Neuronal stem cell (in vitro differentiated cells): ENCODE data around the gene FOXP4.
A peak's percentile ranks its signal among the peaks of the same experiment; 100 is the strongest.

Experiments
- DNase-seq: peaks from one replicate; pipeline ENCODE4 v3.0.0-alpha.2; 2013; ENCODE audit warnings: low spot score
- H2AFZ ChIP-seq: one replicate; pipeline ENCODE4 v1.6.1; 2013; ENCODE audit warnings: mild to moderate bottlenecking, low read length, inconsistent platforms
- H2AK5ac ChIP-seq: 2 replicates; pipeline ENCODE4 v1.6.1; 2013; ENCODE audit warnings: low read depth, mild to moderate bottlenecking, inconsistent platforms, low read length, moderate library complexity, mixed read lengths
- H2BK120ac ChIP-seq: 2 replicates; pipeline ENCODE4 v1.6.1; 2013; ENCODE audit warnings: low read depth, mild to moderate bottlenecking, inconsistent platforms, low read length, moderate library complexity, mixed read lengths
- H2BK12ac ChIP-seq: one replicate; pipeline ENCODE4 v1.6.1; 2013; ENCODE audit warnings: low read length, inconsistent platforms
- H2BK15ac ChIP-seq: 2 replicates; pipeline ENCODE4 v1.6.1; 2013; ENCODE audit warnings: mild to moderate bottlenecking, low read length, inconsistent platforms, mixed read lengths
- H2BK5ac ChIP-seq: one replicate; pipeline ENCODE4 v1.6.1; 2013; ENCODE audit warnings: inconsistent platforms, mild to moderate bottlenecking, low read length, moderate library complexity
- H3K14ac ChIP-seq: one replicate; pipeline ENCODE4 v1.6.1; 2013; ENCODE audit warnings: low read length, inconsistent platforms
- H3K18ac ChIP-seq: 2 replicates; pipeline ENCODE4 v1.6.1; 2013; ENCODE audit warnings: low read length, inconsistent platforms
- H3K23ac ChIP-seq: 2 replicates; pipeline ENCODE4 v1.6.1; 2013; ENCODE audit warnings: low read depth, mild to moderate bottlenecking, mixed read lengths, low read length, inconsistent platforms; ENCODE audit not compliant: poor library complexity
- H3K27ac ChIP-seq: replicated peaks from 3 replicates; pipeline ENCODE4 v1.5.1; 2013; ENCODE audit warnings: low read length, inconsistent platforms
- H3K27me3 ChIP-seq, 3 experiments: 2 replicates each; pipeline ENCODE4 v1.6.1; 2013; ENCODE audit warnings: low read length in 3 of 3, mild to moderate bottlenecking in 2 of 3, inconsistent platforms in 1 of 3, low read depth in 1 of 3, mixed read lengths in 1 of 3, moderate library complexity in 1 of 3; ENCODE audit not compliant: control insufficient read depth in 3 of 3, insufficient read depth in 3 of 3
- H3K36me3 ChIP-seq, 2 donors: replicated peaks in 1 of 2; 2 replicates each; pipeline ENCODE4 v1.6.1; 2013; ENCODE audit warnings: low read length in 2 of 2; ENCODE audit not compliant: control insufficient read depth in 2 of 2, insufficient read depth in 2 of 2
- H3K4ac ChIP-seq: 2 replicates; pipeline ENCODE4 v1.6.1; 2013; ENCODE audit warnings: inconsistent platforms, mild to moderate bottlenecking, low read length, moderate library complexity
- H3K4me1 ChIP-seq, 2 donors: 1 replicate in 1 of 2; 2 replicates in 1 of 2; pipeline ENCODE4 v1.6.1; 2013; ENCODE audit warnings: low read length in 2 of 2, low read depth in 1 of 2; ENCODE audit not compliant: control insufficient read depth in 2 of 2, insufficient read depth in 1 of 2
- H3K4me2 ChIP-seq: one replicate; pipeline ENCODE4 v1.6.1; 2013; ENCODE audit warnings: mild to moderate bottlenecking, low read length, inconsistent platforms; ENCODE audit not compliant: insufficient read depth, poor library complexity, severe bottlenecking
- H3K4me3 ChIP-seq, 2 donors: 2 replicates each; pipeline ENCODE4 v1.5.1; 2013; ENCODE audit warnings: low read length in 2 of 2, mild to moderate bottlenecking in 2 of 2, inconsistent platforms in 1 of 2, moderate library complexity in 1 of 2
- H3K79me1 ChIP-seq: one replicate; pipeline ENCODE4 v1.6.1; 2013; ENCODE audit warnings: low read depth, mild to moderate bottlenecking, inconsistent platforms, low read length, moderate library complexity
- H3K9ac ChIP-seq: one replicate; pipeline ENCODE4 v1.6.1; 2013; ENCODE audit warnings: mild to moderate bottlenecking, low read depth, low read length, inconsistent platforms; ENCODE audit not compliant: poor library complexity
- H3K9me3 ChIP-seq, 2 donors: replicated peaks in 1 of 2; 2 replicates each; pipeline versions ENCODE3 to v1.6.1; 2013; ENCODE audit warnings: low read length in 2 of 2, mild to moderate bottlenecking in 2 of 2, inconsistent platforms in 1 of 2, low read depth in 1 of 2, mixed read lengths in 1 of 2, moderate library complexity in 1 of 2; ENCODE audit not compliant: control insufficient read depth in 2 of 2, insufficient read depth in 1 of 2
- H4K8ac ChIP-seq: one replicate; pipeline ENCODE4 v1.6.1; 2013; ENCODE audit warnings: low read depth, mild to moderate bottlenecking, inconsistent platforms, low read length, moderate library complexity
- H4K91ac ChIP-seq: one replicate; pipeline ENCODE4 v1.6.1; 2013; ENCODE audit warnings: low read length, low read depth, mild to moderate bottlenecking, inconsistent platforms; ENCODE audit not compliant: poor library complexity
- WGBS, 2 donors: extraction: QIAGEN DNeasy Blood & Tissue Kit; methylation state at CpG; one replicate each; pipeline ENCODE4 v1.1.7; 2013; ENCODE audit warnings: missing lambda C conversion rate in 2 of 2, mixed read lengths in 1 of 2; ENCODE audit not compliant: insufficient read length in 2 of 2, insufficient replicate concordance in 1 of 2; ENCODE audit errors: extremely low coverage in 2 of 2; 5-methylcytosine and 5-hydroxymethylcytosine counted together

FOXP4 gene

GRCh38 chr6:41573276-41573675 is 27.1 kb downstream of the FOXP4 start:
- Histone ChIP-seq H4K8ac (no peak overlapping the region), H2BK15ac (no peak overlapping the region), H3K4me2 (no peak overlapping the region), H4K91ac (no peak overlapping the region), H3K9ac (no peak overlapping the region), H2AK5ac (peak overlapping the region; percentile 42), H2AFZ (no peak overlapping the region), H2BK5ac (no peak overlapping the region), H3K18ac (peak overlapping the region; percentile 73), H3K27ac (peak overlapping the region; percentile 69), H3K14ac (no peak overlapping the region), H3K4me3 (no peak overlapping the region), H3K9me3 (no peaks in the 10 kb centered on the region), H3K79me1 (peaks cover 1% of the 10 kb centered on the region), H3K4ac (no peak overlapping the region), H2BK12ac (peak overlapping the region; percentile 5), H3K4me1 (peaks cover 60 to 78% of the 10 kb centered on the region in 2 donors), H2BK120ac (no peak overlapping the region), H3K27me3 (no peaks in the 10 kb centered on the region), H3K36me3 (peaks cover 3 to 68% of the 10 kb centered on the region in 2 donors), H3K23ac (no peak overlapping the region)
- DNase-seq = peak; percentile 60
- no CpG with 5 or more reads among the region's 7 CpGs for WGBS, 2 donors

GRCh38 chr6:41573985-41574384 is 27.8 kb downstream of the FOXP4 start:
- Histone ChIP-seq H3K27ac (no peak overlapping the region), H2BK5ac (no peak overlapping the region), H2AFZ (no peak overlapping the region), H3K4me1 (peaks cover 56 to 73% of the 10 kb centered on the region in 2 donors), H3K79me1 (peaks cover 1% of the 10 kb centered on the region), H4K8ac (no peak overlapping the region), H3K36me3 (peaks cover under 1 to 63% of the 10 kb centered on the region in 2 donors), H3K9ac (no peak overlapping the region), H3K14ac (no peak overlapping the region), H2BK15ac (no peak overlapping the region), H3K9me3 (no peaks in the 10 kb centered on the region), H2BK12ac (no peak overlapping the region), H3K4ac (peak overlapping the region; percentile 2), H2AK5ac (peak overlapping the region; percentile 0), H3K4me3 (no peak overlapping the region), H3K27me3 (no peaks in the 10 kb centered on the region), H3K18ac (peak overlapping the region; percentile 5), H3K23ac (no peak overlapping the region), H2BK120ac (no peak overlapping the region), H3K4me2 (no peak overlapping the region), H4K91ac (no peak overlapping the region)
- no peak for DNase-seq
- no CpG with 5 or more reads among the region's 1 CpG for WGBS, 2 donors

- peak overlapping the region; percentile 83 for H2AK5ac ChIP-seq
- no peak overlapping the region for H2BK12ac ChIP-seq
- no peak overlapping the region for H2BK120ac ChIP-seq
- peaks cover 1 to 75% of the 10 kb centered on the region in 2 donors for H3K36me3 ChIP-seq
- no peak overlapping the region for H3K14ac ChIP-seq
- peaks cover 1% of the 10 kb centered on the region for H3K79me1 ChIP-seq
- no peak overlapping the region for H2BK15ac ChIP-seq
- H3K4me1 ChIP-seq = peaks cover 49 to 72% of the 10 kb centered on the region in 2 donors
- no peak overlapping the region for H4K8ac ChIP-seq
- no peak overlapping the region for H4K91ac ChIP-seq
- H3K4ac ChIP-seq = no peak overlapping the region
- peak overlapping the region; percentile 74 for H3K18ac ChIP-seq
- no CpG with 5 or more reads among the region's 2 CpGs for WGBS, 2 donors
- H3K27ac ChIP-seq = no peak overlapping the region
- no peak overlapping the region for H3K23ac ChIP-seq
- H3K4me2 ChIP-seq = no peak overlapping the region
- no peak overlapping the region for H2AFZ ChIP-seq
- H3K9me3 ChIP-seq = no peaks in the 10 kb centered on the region
- no peak overlapping the region for H2BK5ac ChIP-seq
- no peaks in the 10 kb centered on the region for H3K27me3 ChIP-seq
- no peak overlapping the region for H3K4me3 ChIP-seq
- no peak for DNase-seq
- no peak overlapping the region for H3K9ac ChIP-seq
Observed at GRCh38 chr6:41575598-41575997, 29.4 kb downstream of the FOXP4 start.

- Histone ChIP-seq H3K36me3 (peaks cover 4 to 75% of the 10 kb centered on the region in 2 donors), H4K8ac (peak overlapping the region; percentile 25), H3K4me2 (no peak overlapping the region), H3K9ac (no peak overlapping the region), H2AK5ac (peak overlapping the region; percentile 64), H2BK12ac (no peak overlapping the region), H4K91ac (no peak overlapping the region), H2BK15ac (no peak overlapping the region), H3K4me1 (peaks cover 42 to 65% of the 10 kb centered on the region in 2 donors), H3K27ac (peak overlapping the region; percentile 95), H2AFZ (no peak overlapping the region), H3K4me3 (no peak overlapping the region), H2BK120ac (no peak overlapping the region), H3K79me1 (peaks cover 6% of the 10 kb centered on the region), H3K9me3 (no peaks in the 10 kb centered on the region), H3K27me3 (no peaks in the 10 kb centered on the region), H3K23ac (no peak overlapping the region), H2BK5ac (no peak overlapping the region), H3K14ac (no peak overlapping the region), H3K4ac (no peak overlapping the region), H3K18ac (peak overlapping the region; percentile 16)
- no peak for DNase-seq
- no CpG with 5 or more reads among the region's 4 CpGs for WGBS, 2 donors
Observed at GRCh38 chr6:41576667-41577066, 30.5 kb downstream of the FOXP4 start.
